ENCODE results near the gene LHX3.

Gene LHX3

GRCh38 chr9:136152931-136153330, 52.0 kb downstream of the LHX3 start:
- no peak for DNase-seq (ENCODE audit: low read depth in 1 of 2, low spot score in 1 of 2)
- Histone ChIP-seq H3K27ac (replicated peaks) (no peak overlapping the region), H3K27me3 (ENCODE audit: insufficient read depth, poor library complexity, severe bottlenecking) (peaks cover 1% of the 10 kb centered on the region), H3K4me3 (replicated peaks; ENCODE audit: insufficient read depth, low read length) (no peak overlapping the region)
- TF ChIP-seq CTCF (IDR thresholded peaks at IDR 0.05; ENCODE audit: insufficient read depth, low read length) (no peak), REST (IDR thresholded peaks at IDR 0.05; ENCODE audit: insufficient replicate concordance, low read depth) (no peak), SPI1 (IDR thresholded peaks at IDR 0.05; ENCODE audit: borderline replicate concordance, low read depth) (no peak), POLR2AphosphoS5 (IDR thresholded peaks at IDR 0.05; ENCODE audit: low read depth) (no peak), GABPA (IDR thresholded peaks at IDR 0.05; ENCODE audit: low read depth) (no peak)

- H3K4me3 ChIP-seq (replicated peaks; ENCODE audit: insufficient read depth, low read length), result no peak overlapping the region
- no peak for TF ChIP-seq GABPA (IDR thresholded peaks at IDR 0.05; ENCODE audit: low read depth)
- no peak for TF ChIP-seq REST (IDR thresholded peaks at IDR 0.05; ENCODE audit: insufficient replicate concordance, low read depth)
- TF ChIP-seq POLR2AphosphoS5 (IDR thresholded peaks at IDR 0.05; ENCODE audit: low read depth), result no peak
- no peak for TF ChIP-seq SPI1 (IDR thresholded peaks at IDR 0.05; ENCODE audit: borderline replicate concordance, low read depth)
- no peak for TF ChIP-seq CTCF (IDR thresholded peaks at IDR 0.05; ENCODE audit: insufficient read depth, low read length)
- H3K27ac ChIP-seq (replicated peaks), result no peak overlapping the region
- H3K27me3 ChIP-seq (ENCODE audit: insufficient read depth, poor library complexity, severe bottlenecking), result peaks cover 5% of the 10 kb centered on the region
- no peak for DNase-seq (ENCODE audit: low read depth in 1 of 2, low spot score in 1 of 2)
These were observed 52.4 kb downstream of the LHX3 start for GRCh38 chr9:136152543-136152866.

- Histone ChIP-seq H3K27me3 (ENCODE audit: insufficient read depth, poor library complexity, severe bottlenecking) (peaks cover 7% of the 10 kb centered on the region), H3K4me3 (replicated peaks; ENCODE audit: insufficient read depth, low read length) (no peak overlapping the region), H3K27ac (replicated peaks) (no peak overlapping the region)
- DNase-seq (ENCODE audit: low read depth in 1 of 2, low spot score in 1 of 2), result no peak
- TF ChIP-seq CTCF (IDR thresholded peaks at IDR 0.05; ENCODE audit: insufficient read depth, low read length) (no peak), REST (IDR thresholded peaks at IDR 0.05; ENCODE audit: insufficient replicate concordance, low read depth) (no peak), SPI1 (IDR thresholded peaks at IDR 0.05; ENCODE audit: borderline replicate concordance, low read depth) (no peak), POLR2AphosphoS5 (IDR thresholded peaks at IDR 0.05; ENCODE audit: low read depth) (no peak), GABPA (IDR thresholded peaks at IDR 0.05; ENCODE audit: low read depth) (no peak)
These were observed 52.9 kb downstream of the LHX3 start for GRCh38 chr9:136151848-136152542.
